ENCODE results near the gene SELENON. TPM values are rescaled to one million over a fixed set of nuclear protein-coding genes. Genes with fewer than 3 reads are reported as not detected.

Gene SELENON
- total and polyA plus RNA-seq, 2 of the 8 experiments (the other 6 are each of a cell fraction or from before 2014, with no cell fraction given) = 43.0 to 77.6 TPM

- WGBS, 2 experiments (ENCODE audit: extremely low coverage in 1 of 2, insufficient coverage in 1 of 2, insufficient read length in 1 of 2, insufficient replicate concordance in 2 of 2, low coverage in 1 of 2, low lambda C conversion rate in 2 of 2, missing lambda C conversion rate in 1 of 2) = 85% methylated on average over 13 of the region's 13 CpGs; no CpG with 5 or more reads in 1 of the 2 experiments
- no peak overlapping the region for H2AFZ ChIP-seq (ENCODE audit: low read length)
- no peak overlapping the region for H2BK120ac ChIP-seq (replicated peaks; ENCODE audit: low read depth, low read length)
- peak overlapping the region; percentile 92; the same call in 1 of the 2 replicates for H2BK15ac ChIP-seq (ENCODE audit: low read length)
- H2BK5ac ChIP-seq (ENCODE audit: low read depth, low read length) = no peak overlapping the region
- H3K56ac ChIP-seq (replicated peaks; ENCODE audit: insufficient read length, low read depth, low read length) = no peak overlapping the region
- no peak overlapping the region for H3K27ac ChIP-seq (ENCODE audit: low read depth, low read length)
- no peak overlapping the region for H2AK5ac ChIP-seq (ENCODE audit: low read depth, low read length)
- H3K36me3 ChIP-seq (ENCODE audit: control insufficient read depth in 2 of 4, insufficient read depth in 4 of 4, low read length in 3 of 4) = no peaks in the 10 kb centered on the region
- no peak overlapping the region for H2BK12ac ChIP-seq (ENCODE audit: low read depth, low read length)
- CTCF ChIA-PET (ENCODE audit: partially characterized antibody) = interaction anchor here (0.8 to 1.4 kb wide), 6 partner anchors 12 to 24 kb away, joined by 3 to 5 read pairs (median 4); no protein-coding TSS in a partner anchor
- no peaks in the 10 kb centered on the region for H3K9me3 ChIP-seq (ENCODE audit: insufficient read depth in 2 of 2, low read depth in 1 of 2, low read length in 1 of 2)
- FAIRE-seq = no peak
- H3K18ac ChIP-seq (ENCODE audit: extremely low read depth, low read length) = no peak overlapping the region
- no peak overlapping the region for H3K23ac ChIP-seq (ENCODE audit: insufficient read length)
- no peak overlapping the region for H3K4me3 ChIP-seq (ENCODE audit: extremely low read depth in 1 of 4, insufficient read depth in 2 of 4, low read depth in 3 of 4, low read length in 4 of 4)
- H4K8ac ChIP-seq (ENCODE audit: extremely low read depth, insufficient read depth, low read length) = no peak overlapping the region
- TF ChIP-seq CBX5 (IDR thresholded peaks at IDR 0.05; ENCODE audit: low read depth, low read length) (no peak), KDM1A (IDR thresholded peaks at IDR 0.05; ENCODE audit: borderline replicate concordance, low read length) (0 out of 2 replicates have a peak, but pooled peaks have one; percentile 21), POLR2A (IDR thresholded peaks at IDR 0.05; ENCODE audit: control extremely low read depth in 1 of 2, low read depth in 2 of 2, low read length in 2 of 2) (no peak), ATF3 (IDR thresholded peaks at IDR 0.05; ENCODE audit: insufficient read depth, low read depth, low read length) (no peak)
- H3K14ac ChIP-seq (ENCODE audit: insufficient read length) = no peak overlapping the region
- no peak overlapping the region for H3K9ac ChIP-seq (replicated peaks in 1 of 4; ENCODE audit: extremely low read depth in 1 of 4, low read depth in 3 of 4, low read length in 3 of 4)
- no peak overlapping the region for H4K91ac ChIP-seq (replicated peaks; ENCODE audit: insufficient read length, low read length)
- H2BK20ac ChIP-seq (ENCODE audit: low read length) = no peak overlapping the region
- no peak overlapping the region for H3K4ac ChIP-seq (replicated peaks; ENCODE audit: insufficient read length, low read depth, low read length)
- no peak overlapping the region for H3K4me2 ChIP-seq (ENCODE audit: insufficient read depth in 1 of 2, low read depth in 2 of 2, low read length in 2 of 2)
- no peak for DNase-seq (ENCODE audit: low read depth in 1 of 2, low spot score in 2 of 2)
- no peak overlapping the region for H4K5ac ChIP-seq (ENCODE audit: insufficient read length, low read depth, low read length)
- H3K27me3 ChIP-seq (replicated peaks in 1 of 4; ENCODE audit: control insufficient read depth in 3 of 4, extremely low read depth in 1 of 4, insufficient read depth in 3 of 4, low read length in 3 of 4) = no peaks in the 10 kb centered on the region; a peak in 1 of 7 replicates
- POLR2A ChIA-PET (ENCODE audit: partially characterized antibody) = interaction anchor here (1.0 kb wide), 1 partner anchor 48 kb away, joined by 3 read pairs; no protein-coding TSS in a partner anchor
- H3K23me2 ChIP-seq (ENCODE audit: low read depth, low read length) = no peaks in the 10 kb centered on the region
- no peaks in the 10 kb centered on the region for H3K79me2 ChIP-seq (ENCODE audit: control insufficient read depth in 1 of 2, insufficient read depth in 2 of 2, low read length in 2 of 2)
- H4K20me1 ChIP-seq (replicated peaks in 1 of 2; ENCODE audit: control insufficient read depth in 1 of 2, insufficient read depth in 2 of 2, low read length in 2 of 2) = no peaks in the 10 kb centered on the region
- no peaks in the 10 kb centered on the region for H3K79me1 ChIP-seq (ENCODE audit: low read depth, low read length)
- peaks cover 0 to 16% (median 3%) of the 10 kb centered on the region in 4 experiments; a peak in 6 of 7 replicates for H3K4me1 ChIP-seq (replicated peaks in 1 of 4; ENCODE audit: control insufficient read depth in 3 of 4, insufficient read depth in 4 of 4, low read length in 3 of 4)
Measured at GRCh38 chr1:25774206-25774803, 25.7 kb upstream of the SELENON start.

Data from H1 (cell line).